NAMALWA (cell line): Measurements from ENCODE around the gene KCNIP1.

Experiments used
- DNase-seq: peaks from one replicate; pipeline ENCODE4 v3.0.0-alpha.2; 2015; ENCODE audit warnings: low spot score

KCNIP1 gene

GRCh38 chr5:170629566-170630175 lies 125.9 kb downstream of the KCNIP1 start:
- no peak for DNase-seq

- DNase-seq, result no peak
Measured at GRCh38 chr5:170630226-170630625, 126.4 kb downstream of the KCNIP1 start.

DNA sequence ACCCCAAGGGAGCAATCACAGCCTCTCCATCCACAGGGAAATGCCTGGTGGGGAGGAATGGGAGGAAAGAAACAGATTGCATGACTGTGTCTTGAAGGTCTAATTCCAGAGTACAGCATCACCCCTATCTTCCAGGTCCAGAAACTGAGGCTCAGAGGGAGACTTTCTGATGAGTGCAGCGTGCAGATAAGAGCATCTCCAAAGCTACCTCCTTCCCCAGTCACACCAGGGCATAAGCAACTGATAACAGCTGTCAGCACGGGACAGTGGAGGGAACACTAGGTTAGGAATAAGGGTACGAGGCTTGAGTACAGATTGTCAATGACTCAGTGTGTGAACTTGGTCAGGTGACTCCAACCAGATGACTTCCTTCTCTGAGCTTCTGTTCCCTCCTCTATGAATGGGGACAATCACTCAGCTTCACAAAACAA lies 126.9 kb downstream of the KCNIP1 start:
- DNase-seq, result no peak

- no peak for DNase-seq
Measured at GRCh38 chr5:170631466-170632195, 127.8 kb downstream of the KCNIP1 start.

DNA sequence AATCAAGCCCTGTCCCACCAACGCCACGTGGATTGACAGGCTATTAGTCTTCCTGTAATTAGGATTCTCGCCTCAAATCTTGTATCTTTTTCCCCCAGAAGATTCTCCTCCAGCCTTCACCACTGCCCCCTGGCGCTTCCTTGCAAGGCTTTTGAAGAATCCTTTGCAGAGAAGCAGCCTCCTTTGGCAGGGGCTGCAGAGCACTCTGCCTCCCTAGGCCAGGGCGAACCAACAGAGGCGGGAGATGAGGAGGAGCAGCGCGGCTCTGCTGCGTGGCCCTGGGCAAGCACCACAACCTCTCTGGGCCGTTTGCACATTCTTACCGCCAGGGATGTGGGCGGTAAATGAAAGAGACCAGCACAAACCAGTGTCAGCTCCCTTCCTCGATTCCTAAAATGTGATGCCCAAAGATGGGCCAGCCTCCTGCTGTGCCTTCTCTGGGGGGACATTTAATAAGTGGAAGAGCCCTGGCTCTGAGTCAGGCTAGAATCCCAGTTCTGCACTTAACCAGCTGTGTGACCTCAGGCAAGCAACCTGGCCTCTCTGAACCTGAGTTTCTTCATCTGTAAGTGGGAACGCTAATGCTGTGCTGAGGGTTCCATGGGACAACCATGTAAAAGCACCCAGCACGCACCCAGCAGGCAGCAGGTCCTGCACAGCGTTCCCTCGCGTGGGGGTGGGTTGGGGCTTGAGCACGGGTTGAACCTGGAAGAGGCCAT lies 128.6 kb downstream of the KCNIP1 start:
- peak; percentile 27 for DNase-seq

DNA sequence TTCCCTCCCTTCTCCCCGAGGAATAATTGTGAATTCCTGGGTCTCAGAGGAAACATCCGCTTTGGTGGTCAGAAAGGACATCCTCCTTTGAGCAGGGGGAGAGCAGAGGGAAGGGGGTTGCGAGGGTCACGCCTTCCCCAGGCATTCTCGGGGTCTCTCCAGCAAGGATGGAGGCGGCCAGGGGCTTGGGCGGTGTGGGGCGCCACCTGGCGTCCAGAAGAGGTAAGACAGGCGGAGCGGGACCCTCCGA lies 129.1 kb downstream of the KCNIP1 start:
- DNase-seq, result peak; percentile 64

GRCh38 chr5:170633235-170634081 lies 129.6 kb downstream of the KCNIP1 start:
- DNase-seq, result no peak

GRCh38 chr5:170634256-170634990 lies 130.6 kb downstream of the KCNIP1 start:
- no peak for DNase-seq

GRCh38 chr5:170635706-170636105 lies 131.9 kb downstream of the KCNIP1 start:
- no peak for DNase-seq

DNA sequence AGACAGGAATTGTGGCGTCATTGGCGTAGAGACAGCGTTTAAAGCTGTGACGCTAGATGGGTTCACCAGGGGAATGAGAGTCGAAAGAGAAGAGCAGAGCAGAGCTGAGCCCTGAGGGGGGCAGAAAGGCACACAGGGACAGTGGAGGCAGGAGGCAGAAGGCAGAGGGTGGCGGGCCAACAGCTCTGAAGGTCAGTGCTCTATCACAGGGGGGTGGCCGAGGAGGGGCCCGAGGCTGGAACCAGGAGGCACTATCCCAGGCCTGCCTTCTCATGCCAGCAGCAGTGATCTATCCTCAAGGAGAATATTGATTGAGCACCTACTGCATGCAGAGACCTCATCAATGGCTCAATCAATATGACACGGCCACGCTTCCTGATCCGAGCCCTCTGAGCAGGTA lies 132.4 kb downstream of the KCNIP1 start:
- DNase-seq, result no peak

DNA sequence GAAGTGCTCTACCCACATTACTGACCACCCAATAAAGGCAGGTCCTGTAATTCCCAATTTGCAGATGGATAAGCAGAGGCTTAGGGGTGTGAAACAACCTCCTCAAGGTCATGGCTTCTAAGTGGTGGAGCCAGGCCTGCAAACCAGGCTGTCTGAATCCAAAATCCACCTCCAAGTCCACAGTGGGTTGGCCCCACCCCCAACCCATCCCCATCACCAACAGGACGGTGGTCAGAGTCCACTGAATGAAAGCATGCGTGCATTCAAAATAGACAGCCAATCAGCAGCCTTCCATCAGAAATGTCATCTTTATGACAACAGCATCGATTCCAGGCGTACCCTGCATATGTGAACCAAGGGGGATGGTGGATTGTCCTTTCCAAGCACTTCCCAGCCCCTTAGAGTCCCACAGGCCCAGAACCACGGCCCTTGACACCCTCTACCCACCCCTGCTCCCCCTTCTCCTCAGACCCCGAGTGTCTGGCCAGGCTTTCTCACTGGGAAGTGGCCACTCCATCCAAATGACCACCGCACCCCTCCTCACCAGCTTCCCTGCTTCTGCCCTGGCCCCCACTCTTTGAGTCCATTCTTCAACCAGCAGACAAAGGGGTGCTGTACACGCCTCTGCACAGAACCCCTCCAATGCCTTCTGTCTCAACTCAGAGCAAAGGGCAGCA lies 133.1 kb downstream of the KCNIP1 start:
- no peak for DNase-seq

- DNase-seq, result no peak
Measured at GRCh38 chr5:170638051-170638450, 134.2 kb downstream of the KCNIP1 start.

GRCh38 chr5:170638454-170639220 lies 134.8 kb downstream of the KCNIP1 start:
- peak; percentile 70 for DNase-seq

- DNase-seq, result no peak
Measured at GRCh38 chr5:170639221-170639925, 135.6 kb downstream of the KCNIP1 start.

GRCh38 chr5:170640731-170641588 lies 137.1 kb downstream of the KCNIP1 start:
- DNase-seq, result no peak

DNA sequence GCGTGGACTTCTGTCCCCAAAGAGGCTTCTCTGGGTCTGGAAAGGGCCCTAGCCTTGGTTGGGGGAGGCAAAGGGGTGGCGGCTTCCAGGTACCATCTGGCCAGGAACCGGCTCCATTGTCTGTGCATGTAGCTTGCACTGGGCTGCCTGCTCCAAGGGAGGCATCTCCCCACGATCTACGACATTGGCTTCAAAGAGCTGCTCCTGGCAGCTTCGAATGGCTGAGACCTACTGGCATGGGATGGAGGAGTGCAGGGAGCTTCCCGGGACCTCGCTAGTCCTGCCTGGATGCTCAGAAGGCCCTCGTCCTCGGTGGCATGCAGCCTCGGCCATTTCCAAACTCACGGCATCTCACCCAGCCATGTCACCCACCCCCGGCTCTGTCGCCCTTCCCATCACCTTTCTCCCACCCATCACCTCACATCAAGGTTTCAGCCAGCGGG lies 137.8 kb downstream of the KCNIP1 start:
- no peak for DNase-seq

GRCh38 chr5:170642066-170642735 lies 138.4 kb downstream of the KCNIP1 start:
- no peak for DNase-seq

DNA sequence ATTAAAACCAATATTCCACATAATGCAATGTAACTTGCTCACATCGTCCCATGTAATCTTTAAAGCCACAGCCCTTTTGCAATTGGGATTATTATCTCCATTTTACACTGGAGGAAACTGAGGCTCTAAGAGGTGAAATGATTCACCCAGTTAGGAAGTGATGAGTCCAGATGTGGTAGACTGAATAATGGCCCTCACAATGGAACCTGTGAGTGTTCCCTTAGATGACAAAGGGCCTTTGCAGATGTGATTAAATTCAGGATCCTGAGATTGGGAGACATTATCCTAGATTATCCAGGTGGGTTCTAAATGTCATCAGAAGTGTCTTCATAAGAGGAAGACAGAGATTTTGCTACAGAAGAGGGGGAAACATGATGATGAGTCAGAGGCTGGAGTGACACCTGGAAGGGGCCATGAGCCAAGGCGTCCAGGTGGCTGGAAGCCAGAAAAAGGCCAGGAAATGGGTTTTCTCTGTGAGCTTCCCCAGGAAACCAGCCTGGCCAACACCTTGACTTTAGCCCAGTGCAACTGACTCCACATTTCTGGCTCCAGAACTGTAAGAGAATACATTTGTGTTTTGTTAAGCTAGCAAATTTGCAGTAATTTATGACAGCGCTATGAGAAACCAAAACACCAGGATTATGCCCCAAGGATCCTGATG lies 139.1 kb downstream of the KCNIP1 start:
- DNase-seq, result no peak
